HepG2 (cell line): Measurements from ENCODE around the gene DIP2C.

Experiments used
- ATF1 ChIP-seq: IDR thresholded peaks from 2 replicates; pipeline ENCODE4 v1.6.1; 2016; ENCODE audit warnings: mild to moderate bottlenecking, control low read depth
- FOSL2 ChIP-seq: sonication (generic); formaldehyde crosslinking; IDR thresholded peaks from 2 replicates; pipeline ENCODE4 v1.4.0; 2020; ENCODE audit warnings: missing genetic modification reagents
- HMG20B ChIP-seq: conservative IDR thresholded peaks from 2 replicates; pipeline ENCODE4 v1.6.1; 2016; ENCODE audit warnings: missing genetic modification reagents, missing compliant biosample characterization
- KAT8 ChIP-seq: IDR thresholded peaks from 2 replicates; pipeline ENCODE4 v1.6.1; 2016; ENCODE audit warnings: missing genetic modification reagents, missing compliant biosample characterization
- KDM4B ChIP-seq: sonication (generic); formaldehyde crosslinking; IDR thresholded peaks from 2 replicates; pipeline ENCODE4 v1.4.0; 2020; ENCODE audit warnings: missing genetic modification reagents
- MZF1 ChIP-seq: sonication (generic); formaldehyde crosslinking; IDR thresholded peaks from 2 replicates; pipeline ENCODE4 v1.8.1; 2023; ENCODE audit warnings: mild to moderate bottlenecking, missing genetic modification reagents, borderline replicate concordance
- NR2C2 ChIP-seq: sonication (generic); formaldehyde crosslinking; IDR thresholded peaks from 2 replicates; pipeline ENCODE4 v1.4.0; 2020; ENCODE audit warnings: missing genetic modification reagents, mild to moderate bottlenecking, moderate library complexity, borderline replicate concordance
- PATZ1 ChIP-seq: sonication (generic); formaldehyde crosslinking; IDR thresholded peaks from 2 replicates; pipeline ENCODE4 v1.4.0; 2020; ENCODE audit warnings: missing genetic modification reagents
- ZBTB20 ChIP-seq: sonication (generic); formaldehyde crosslinking; IDR thresholded peaks from 2 replicates; pipeline ENCODE4 v1.8.1; 2023; ENCODE audit warnings: missing genetic modification reagents, low read depth, mild to moderate bottlenecking, borderline replicate concordance
- ZFP36 ChIP-seq: fragments of 150-350 bp; IDR thresholded peaks from 2 replicates; pipeline ENCODE4 v1.6.1; 2018; ENCODE audit warnings: borderline replicate concordance, low read length, low read depth; ENCODE audit not compliant: partially characterized antibody
- ZKSCAN1 ChIP-seq: fragments of 150-350 bp; IDR thresholded peaks from 2 replicates; pipeline ENCODE4 v1.6.1; 2014; ENCODE audit warnings: low read length
- TF ChIP-seq, protein P1 (sequence below): sonication (generic); formaldehyde crosslinking; IDR thresholded peaks from 2 replicates; pipeline ENCODE4 v1.5.0; 2020; ENCODE audit warnings: mild to moderate bottlenecking, missing genetic modification reagents, moderate library complexity
- TF ChIP-seq, protein P2 (sequence below): IDR thresholded peaks from 2 replicates; pipeline ENCODE4 v1.6.1; 2016; ENCODE audit warnings: missing compliant biosample characterization, missing genetic modification reagents, borderline replicate concordance

DNA sequence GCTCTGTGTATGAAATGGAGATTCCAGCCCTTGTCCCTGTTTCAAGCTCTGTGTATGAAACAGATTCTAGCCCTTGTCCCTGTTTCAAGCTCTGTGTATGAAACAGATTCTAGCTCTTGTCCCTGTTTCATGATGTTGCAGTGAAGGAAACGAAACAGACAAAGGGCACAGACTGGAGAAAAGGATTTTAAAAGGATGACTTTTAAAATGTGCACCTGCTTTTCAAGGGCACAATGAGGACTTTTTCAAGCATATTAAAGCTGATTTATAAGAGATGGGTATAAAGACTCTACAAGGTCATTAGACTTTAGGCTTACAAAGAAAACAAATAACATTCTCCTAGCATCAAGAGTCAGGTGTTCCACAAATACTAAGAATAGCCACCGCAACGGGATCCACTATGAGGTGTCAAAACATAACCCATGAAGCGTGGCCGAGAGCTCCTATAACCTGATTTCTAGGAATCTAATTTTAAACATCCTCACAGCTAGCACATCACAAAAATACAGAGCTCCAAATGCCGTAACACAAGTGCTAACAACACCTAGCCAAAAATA is 29.0 kb downstream of the DIP2C start:
- TF ChIP-seq NR2C2 (CRISPR knock-in tag) (no peak), ZFP36 (no peak), PATZ1 (no peak), ZKSCAN1 (no peak), KAT8 (CRISPR knock-in tag) (no peak), ATF1 (no peak), MZF1 (CRISPR knock-in tag) (no peak), FOSL2 (CRISPR knock-in tag) (no peak), KDM4B (CRISPR knock-in tag) (no peak), HMG20B (CRISPR knock-in tag) (no peak), ZBTB20 (CRISPR knock-in tag) (no peak)
- TF ChIP-seq, protein P1, sequence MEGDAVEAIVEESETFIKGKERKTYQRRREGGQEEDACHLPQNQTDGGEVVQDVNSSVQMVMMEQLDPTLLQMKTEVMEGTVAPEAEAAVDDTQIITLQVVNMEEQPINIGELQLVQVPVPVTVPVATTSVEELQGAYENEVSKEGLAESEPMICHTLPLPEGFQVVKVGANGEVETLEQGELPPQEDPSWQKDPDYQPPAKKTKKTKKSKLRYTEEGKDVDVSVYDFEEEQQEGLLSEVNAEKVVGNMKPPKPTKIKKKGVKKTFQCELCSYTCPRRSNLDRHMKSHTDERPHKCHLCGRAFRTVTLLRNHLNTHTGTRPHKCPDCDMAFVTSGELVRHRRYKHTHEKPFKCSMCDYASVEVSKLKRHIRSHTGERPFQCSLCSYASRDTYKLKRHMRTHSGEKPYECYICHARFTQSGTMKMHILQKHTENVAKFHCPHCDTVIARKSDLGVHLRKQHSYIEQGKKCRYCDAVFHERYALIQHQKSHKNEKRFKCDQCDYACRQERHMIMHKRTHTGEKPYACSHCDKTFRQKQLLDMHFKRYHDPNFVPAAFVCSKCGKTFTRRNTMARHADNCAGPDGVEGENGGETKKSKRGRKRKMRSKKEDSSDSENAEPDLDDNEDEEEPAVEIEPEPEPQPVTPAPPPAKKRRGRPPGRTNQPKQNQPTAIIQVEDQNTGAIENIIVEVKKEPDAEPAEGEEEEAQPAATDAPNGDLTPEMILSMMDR (CRISPR knock-in tag) = no peak
- TF ChIP-seq, protein P2, sequence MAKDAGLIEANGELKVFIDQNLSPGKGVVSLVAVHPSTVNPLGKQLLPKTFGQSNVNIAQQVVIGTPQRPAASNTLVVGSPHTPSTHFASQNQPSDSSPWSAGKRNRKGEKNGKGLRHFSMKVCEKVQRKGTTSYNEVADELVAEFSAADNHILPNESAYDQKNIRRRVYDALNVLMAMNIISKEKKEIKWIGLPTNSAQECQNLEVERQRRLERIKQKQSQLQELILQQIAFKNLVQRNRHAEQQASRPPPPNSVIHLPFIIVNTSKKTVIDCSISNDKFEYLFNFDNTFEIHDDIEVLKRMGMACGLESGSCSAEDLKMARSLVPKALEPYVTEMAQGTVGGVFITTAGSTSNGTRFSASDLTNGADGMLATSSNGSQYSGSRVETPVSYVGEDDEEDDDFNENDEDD (CRISPR knock-in tag) = no peak
